Measurements from ENCODE around the gene ZIC1. TPM values are rescaled to one million over a fixed set of nuclear protein-coding genes. Genes with fewer than 3 reads are reported as not detected.

The ZIC1 gene
- total and polyA plus RNA-seq, 2 of the 13 experiments (the other 11 are each of a cell fraction or from before 2014, with no cell fraction given): not detected

- TF ChIP-seq ZNF512B (CRISPR knock-in tag; IDR thresholded peaks at IDR 0.05; ENCODE audit: borderline replicate concordance) (no peak), ZNF766 (CRISPR knock-in tag; IDR thresholded peaks at IDR 0.05; ENCODE audit: borderline replicate concordance) (no peak)
Observed at GRCh38 chr3:147381596-147381995, 27.6 kb upstream of the ZIC1 start (continued).

GRCh38 chr3:147383617-147384016 lies 25.5 kb upstream of the ZIC1 start:
- peak; percentile 76 for ATAC-seq
- H3K27ac ChIP-seq (ENCODE audit: extremely low read length, insufficient read depth, low read length): no peak overlapping the region
- FAIRE-seq: no peak
- H2AFZ ChIP-seq (ENCODE audit: low read length): no peak overlapping the region
- WGBS (ENCODE audit: low lambda C conversion rate): 16% methylated on average over 6 of the region's 6 CpGs
- H3K9ac ChIP-seq (ENCODE audit: insufficient read depth, low read depth, low read length): no peak overlapping the region
- H3K4me2 ChIP-seq (ENCODE audit: low read depth, low read length): no peak overlapping the region
- H3K9me3 ChIP-seq (ENCODE audit: low read length): no peaks in the 10 kb centered on the region
- BruUV-seq (replicated peaks): no TSS peak
- no peaks in the 10 kb centered on the region for H4K20me1 ChIP-seq (ENCODE audit: insufficient read depth, low read length)
- H3K27me3 ChIP-seq (ENCODE audit: control insufficient read depth in 1 of 2, insufficient read depth in 2 of 2, low read length in 2 of 2): peaks cover 0 to 32% of the 10 kb centered on the region in 2 experiments; a peak in 3 of 5 replicates
- no peaks in the 10 kb centered on the region for H3K79me2 ChIP-seq (ENCODE audit: insufficient read depth, low read length)
- no peak for DNase-seq (ENCODE audit: low spot score)
- ChIA-PET CTCF (ENCODE audit: low intra/inter-chr PET ratio, low total read pairs) (no interaction called here), POLR2A (no interaction called here)
- H3K4me3 ChIP-seq (replicated peaks in 1 of 3; ENCODE audit: insufficient read depth in 1 of 3, low read depth in 2 of 3, low read length in 3 of 3): no peak overlapping the region
- 0 out of 2 replicates have a peak, but pooled peaks have one; percentile 18 for TF ChIP-seq CTCF (CRISPR knock-in tag; IDR thresholded peaks at IDR 0.05)
- TF ChIP-seq JUN (CRISPR knock-in tag; IDR thresholded peaks at IDR 0.05): no peak
- TF ChIP-seq DZIP1 (CRISPR knock-in tag; IDR thresholded peaks at IDR 0.05): no peak
- TF ChIP-seq STAG1 (CRISPR knock-in tag; IDR thresholded peaks at IDR 0.05): peak; percentile 39; the same call in 1 of the 2 replicates
- in situ Hi-C loops (cut with HindIII; ENCODE audit: extremely low pct_ligation_motif_present, low pct_unique_long_range_greater_than_20kb) (no loop called here), intact Hi-C loops (cut with micrococcal nuclease; ENCODE audit: unreplicated experiment) (no loop called here)
- H3K36me3 ChIP-seq (replicated peaks in 1 of 2; ENCODE audit: control insufficient read depth in 1 of 2, insufficient read depth in 2 of 2, low read length in 2 of 2): no peaks in the 10 kb centered on the region
- no peaks in the 10 kb centered on the region for H3K4me1 ChIP-seq (ENCODE audit: insufficient read depth, low read length)
